Measurements from ENCODE around the gene ANO6.

DNA sequence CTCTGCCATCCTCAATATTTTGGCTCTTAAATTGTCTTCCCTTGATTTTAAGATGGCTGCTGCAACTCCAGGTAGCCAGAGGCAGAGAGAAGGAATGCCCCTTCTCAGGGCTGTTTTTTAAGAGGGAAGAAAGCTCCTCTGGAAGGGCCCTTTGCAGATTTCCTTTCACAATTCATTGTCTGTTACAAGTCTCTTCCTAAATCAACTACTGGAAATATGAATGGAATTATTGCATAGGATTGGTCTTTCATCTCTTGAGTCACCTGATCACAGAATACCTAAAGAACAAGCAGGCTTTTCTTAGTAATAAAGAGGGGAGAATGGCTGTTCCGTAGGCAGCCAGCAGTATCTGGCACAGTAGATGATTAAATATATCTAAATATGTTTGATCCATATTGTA is 118.5 kb downstream of the ANO6 start:
- TF ChIP-seq, protein P1, sequence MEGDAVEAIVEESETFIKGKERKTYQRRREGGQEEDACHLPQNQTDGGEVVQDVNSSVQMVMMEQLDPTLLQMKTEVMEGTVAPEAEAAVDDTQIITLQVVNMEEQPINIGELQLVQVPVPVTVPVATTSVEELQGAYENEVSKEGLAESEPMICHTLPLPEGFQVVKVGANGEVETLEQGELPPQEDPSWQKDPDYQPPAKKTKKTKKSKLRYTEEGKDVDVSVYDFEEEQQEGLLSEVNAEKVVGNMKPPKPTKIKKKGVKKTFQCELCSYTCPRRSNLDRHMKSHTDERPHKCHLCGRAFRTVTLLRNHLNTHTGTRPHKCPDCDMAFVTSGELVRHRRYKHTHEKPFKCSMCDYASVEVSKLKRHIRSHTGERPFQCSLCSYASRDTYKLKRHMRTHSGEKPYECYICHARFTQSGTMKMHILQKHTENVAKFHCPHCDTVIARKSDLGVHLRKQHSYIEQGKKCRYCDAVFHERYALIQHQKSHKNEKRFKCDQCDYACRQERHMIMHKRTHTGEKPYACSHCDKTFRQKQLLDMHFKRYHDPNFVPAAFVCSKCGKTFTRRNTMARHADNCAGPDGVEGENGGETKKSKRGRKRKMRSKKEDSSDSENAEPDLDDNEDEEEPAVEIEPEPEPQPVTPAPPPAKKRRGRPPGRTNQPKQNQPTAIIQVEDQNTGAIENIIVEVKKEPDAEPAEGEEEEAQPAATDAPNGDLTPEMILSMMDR (conservative IDR thresholded peaks at IDR 0.05; ENCODE audit: low read depth, low read length) = no peak
- no peak for TF ChIP-seq BHLHE40 (IDR thresholded peaks at IDR 0.05; ENCODE audit: low read depth, low read length)
- TF ChIP-seq, protein P2, sequence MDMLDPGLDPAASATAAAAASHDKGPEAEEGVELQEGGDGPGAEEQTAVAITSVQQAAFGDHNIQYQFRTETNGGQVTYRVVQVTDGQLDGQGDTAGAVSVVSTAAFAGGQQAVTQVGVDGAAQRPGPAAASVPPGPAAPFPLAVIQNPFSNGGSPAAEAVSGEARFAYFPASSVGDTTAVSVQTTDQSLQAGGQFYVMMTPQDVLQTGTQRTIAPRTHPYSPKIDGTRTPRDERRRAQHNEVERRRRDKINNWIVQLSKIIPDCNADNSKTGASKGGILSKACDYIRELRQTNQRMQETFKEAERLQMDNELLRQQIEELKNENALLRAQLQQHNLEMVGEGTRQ (IDR thresholded peaks at IDR 0.05; ENCODE audit: low read depth, low read length) = no peak
- TF ChIP-seq POLR2A (IDR thresholded peaks at IDR 0.05; ENCODE audit: low read depth, low read length) = no peak

Measured in IMR-90 (cell line).